GM19467 (cell line): ENCODE measurements around the gene RALBP1.

ENCODE experiments used
- ATAC-seq: cut with Tn5 transposase; IDR thresholded peaks from one replicate; pipeline ENCODE4 v1.9.1; 2021; ENCODE audit warnings: mild to moderate bottlenecking, moderate library complexity; ENCODE audit not compliant: unreplicated experiment

The RALBP1 gene

GRCh38 chr18:9545029-9545428, 69.7 kb downstream of the RALBP1 start:
- ATAC-seq: no peak

- no peak for ATAC-seq
Measured at GRCh38 chr18:9546468-9546867, 71.2 kb downstream of the RALBP1 start.

GRCh38 chr18:9547782-9548181, 72.5 kb downstream of the RALBP1 start:
- ATAC-seq: no peak

- ATAC-seq: no peak
Measured at GRCh38 chr18:9549405-9549804, 74.1 kb downstream of the RALBP1 start.

GRCh38 chr18:9550429-9550828, 75.1 kb downstream of the RALBP1 start:
- ATAC-seq: no peak

GRCh38 chr18:9552191-9552590, 76.9 kb downstream of the RALBP1 start:
- ATAC-seq: no peak

- ATAC-seq: no peak
Measured at GRCh38 chr18:9552616-9553015, 77.3 kb downstream of the RALBP1 start.

GRCh38 chr18:9557250-9557943, 82.1 kb downstream of the RALBP1 start:
- ATAC-seq: no peak

GRCh38 chr18:9558387-9559064, 83.2 kb downstream of the RALBP1 start:
- no peak for ATAC-seq

GRCh38 chr18:9559253-9559652, 83.9 kb downstream of the RALBP1 start:
- ATAC-seq: no peak

GRCh38 chr18:9561759-9562158, 86.4 kb downstream of the RALBP1 start:
- ATAC-seq: no peak

- ATAC-seq: no peak
Measured at GRCh38 chr18:9562584-9562983, 87.3 kb downstream of the RALBP1 start.

GRCh38 chr18:9563331-9563730, 88.0 kb downstream of the RALBP1 start:
- no peak for ATAC-seq

GRCh38 chr18:9565407-9565806, 90.1 kb downstream of the RALBP1 start:
- ATAC-seq: no peak

- ATAC-seq: no peak
Measured at GRCh38 chr18:9568186-9568585, 92.9 kb downstream of the RALBP1 start.

GRCh38 chr18:9569178-9569577, 93.9 kb downstream of the RALBP1 start:
- ATAC-seq: no peak

- no peak for ATAC-seq
Measured at GRCh38 chr18:9570255-9570654, 94.9 kb downstream of the RALBP1 start.

- ATAC-seq: no peak
Measured at GRCh38 chr18:9571546-9571945, 96.2 kb downstream of the RALBP1 start.

- no peak for ATAC-seq
Measured at GRCh38 chr18:9574473-9575115, 99.3 kb downstream of the RALBP1 start.

- no peak for ATAC-seq
Measured at GRCh38 chr18:9575558-9575957, 100.2 kb downstream of the RALBP1 start.

GRCh38 chr18:9577361-9577760, 102.0 kb downstream of the RALBP1 start:
- ATAC-seq: no peak

GRCh38 chr18:9578306-9578705, 103.0 kb downstream of the RALBP1 start:
- ATAC-seq: no peak
